Astrocyte (in vitro differentiated cells and primary cell): ENCODE measurements around the gene TMEM217. TPM values are rescaled to one million over a fixed set of nuclear protein-coding genes. Genes with fewer than 3 reads are reported as not detected.

ENCODE experiments used
- DNase-seq: peaks from one replicate; pipeline ENCODE4 v3.0.0-alpha.2; 2010; ENCODE audit warnings: low read depth
- FAIRE-seq: peaks from 2 replicates; lab custom pipeline; 2011; peaks lifted over from hg19 to GRCh38; lab: Jason Lieb, UNC
- H2AFZ ChIP-seq: 2 replicates; pipeline ENCODE4 v1.6.0; 2012; ENCODE audit warnings: low read depth, low read length, inconsistent platforms
- H3K27ac ChIP-seq: 2 replicates; pipeline ENCODE4 v1.5.1; 2011; ENCODE audit warnings: low read depth, low read length, inconsistent platforms
- H3K27me3 ChIP-seq: 2 replicates; pipeline ENCODE4 v1.6.0; 2011; ENCODE audit warnings: low read length, inconsistent platforms; ENCODE audit not compliant: insufficient read depth
- H3K36me3 ChIP-seq: 2 replicates; pipeline ENCODE4 v1.5.1; 2011; ENCODE audit warnings: low read length, inconsistent platforms; ENCODE audit not compliant: insufficient read depth
- H3K4me1 ChIP-seq: 2 replicates; pipeline ENCODE4 v1.5.1; 2011; ENCODE audit warnings: low read length, inconsistent platforms; ENCODE audit not compliant: insufficient read depth
- H3K4me2 ChIP-seq: 2 replicates; pipeline ENCODE4 v1.6.0; 2012; ENCODE audit warnings: low read length, inconsistent platforms
- H3K4me3 ChIP-seq: 2 replicates; pipeline ENCODE4 v1.5.1; 2011; ENCODE audit warnings: low read depth, mild to moderate bottlenecking, low read length, inconsistent platforms; ENCODE audit not compliant: insufficient read depth
- H3K79me2 ChIP-seq: 2 replicates; pipeline ENCODE4 v1.6.0; 2012; ENCODE audit warnings: mild to moderate bottlenecking, low read length, inconsistent platforms; ENCODE audit not compliant: insufficient read depth
- H3K9ac ChIP-seq: 2 replicates; pipeline ENCODE4 v1.6.0; 2012; ENCODE audit warnings: mild to moderate bottlenecking, low read length, inconsistent platforms
- H3K9me3 ChIP-seq: 2 replicates; pipeline ENCODE4 v1.5.1; 2012; ENCODE audit warnings: low read depth, mild to moderate bottlenecking, low read length, inconsistent platforms; ENCODE audit not compliant: insufficient read depth
- H4K20me1 ChIP-seq: 2 replicates; pipeline ENCODE4 v1.6.0; 2012; ENCODE audit warnings: low read length, inconsistent platforms; ENCODE audit not compliant: insufficient read depth
- H3K27ac Mint-ChIP-seq: one replicate; pipeline ENCODE4 v1.8.0; 2021; ENCODE audit warnings: mild to moderate bottlenecking, mixed read lengths; ENCODE audit not compliant: unreplicated experiment
- H3K27me3 Mint-ChIP-seq: one replicate; pipeline ENCODE4 v1.8.0; 2021; ENCODE audit warnings: low read depth, mixed read lengths; ENCODE audit not compliant: unreplicated experiment
- H3K36me3 Mint-ChIP-seq: one replicate; pipeline ENCODE4 v1.8.0; 2021; ENCODE audit warnings: low read depth, mixed read lengths; ENCODE audit not compliant: unreplicated experiment
- H3K4me1 Mint-ChIP-seq: one replicate; pipeline ENCODE4 v1.8.0; 2021; ENCODE audit warnings: low read depth, mixed read lengths; ENCODE audit not compliant: unreplicated experiment
- H3K4me3 Mint-ChIP-seq: one replicate; pipeline ENCODE4 v1.8.0; 2021; ENCODE audit warnings: mild to moderate bottlenecking, moderate library complexity, mixed read lengths; ENCODE audit not compliant: unreplicated experiment
- H3K9me3 Mint-ChIP-seq: one replicate; pipeline ENCODE4 v1.8.0; 2021; ENCODE audit warnings: mild to moderate bottlenecking, mixed read lengths; ENCODE audit not compliant: unreplicated experiment
- CTCF ChIP-seq: IDR thresholded peaks from 2 replicates; pipeline ENCODE4 v1.5.1; 2011; ENCODE audit warnings: low read depth, mild to moderate bottlenecking, inconsistent platforms, low read length, moderate library complexity; ENCODE audit not compliant: insufficient read depth
- EZH2 ChIP-seq: IDR thresholded peaks from 2 replicates; pipeline ENCODE4 v1.6.1; 2012; ENCODE audit warnings: mild to moderate bottlenecking, low read length, inconsistent platforms; ENCODE audit not compliant: insufficient read depth
- total RNA-seq: library from RNA; stranded (reverse); gene quantifications from 2 replicates; pipeline ENCODE4 v1.2.1, GENCODE V29; 2021

The TMEM217 gene
- total RNA-seq, 1 donor from 2014 or later: 7.3 TPM

GRCh38 chr6:37222125-37222967 is 35.6 kb downstream of the TMEM217 start:
- H3K27ac ChIP-seq: no peak overlapping the region
- peak overlapping the region; percentile 45 for H3K9ac ChIP-seq
- H2AFZ ChIP-seq: peak overlapping the region; percentile 92
- peak overlapping the region; percentile 66 for H3K4me3 ChIP-seq
- FAIRE-seq: no peak
- H3K9me3 ChIP-seq: no peaks in the 10 kb centered on the region
- H3K79me2 ChIP-seq: no peaks in the 10 kb centered on the region
- H4K20me1 ChIP-seq: no peaks in the 10 kb centered on the region
- H3K4me1 Mint-ChIP-seq: peaks cover 5% of the 10 kb centered on the region
- H3K36me3 ChIP-seq: no peaks in the 10 kb centered on the region
- DNase-seq: peak; percentile 84
- no peaks in the 10 kb centered on the region for H3K9me3 Mint-ChIP-seq
- H3K4me2 ChIP-seq: peak overlapping the region; percentile 91
- no peaks in the 10 kb centered on the region for H3K36me3 Mint-ChIP-seq
- H3K27ac Mint-ChIP-seq: peak overlapping the region; percentile 34
- peaks cover 6% of the 10 kb centered on the region for H3K4me1 ChIP-seq
- H3K27me3 Mint-ChIP-seq: no peaks in the 10 kb centered on the region
- no peak for TF ChIP-seq CTCF
- no peak for TF ChIP-seq EZH2
- H3K4me3 Mint-ChIP-seq: peak overlapping the region; percentile 82
- no peaks in the 10 kb centered on the region for H3K27me3 ChIP-seq

- DNase-seq (no peak), FAIRE-seq (no peak)
- H3K4me3 ChIP-seq: peak overlapping the region; percentile 66
- no peak overlapping the region for H3K27ac ChIP-seq
- no peaks in the 10 kb centered on the region for H4K20me1 ChIP-seq
- H3K4me2 ChIP-seq: peak overlapping the region; percentile 91
- H3K9me3 Mint-ChIP-seq: no peaks in the 10 kb centered on the region
- H2AFZ ChIP-seq: peak overlapping the region; percentile 92
- peaks cover 5% of the 10 kb centered on the region for H3K4me1 Mint-ChIP-seq
- no peaks in the 10 kb centered on the region for H3K36me3 ChIP-seq
- H3K27ac Mint-ChIP-seq: peak overlapping the region; percentile 34
- H3K4me3 Mint-ChIP-seq: peak overlapping the region; percentile 82
- peaks cover 6% of the 10 kb centered on the region for H3K4me1 ChIP-seq
- H3K9ac ChIP-seq: peak overlapping the region; percentile 45
- no peaks in the 10 kb centered on the region for H3K27me3 Mint-ChIP-seq
- H3K27me3 ChIP-seq: no peaks in the 10 kb centered on the region
- no peaks in the 10 kb centered on the region for H3K36me3 Mint-ChIP-seq
- H3K9me3 ChIP-seq: no peaks in the 10 kb centered on the region
- no peak for TF ChIP-seq CTCF
- no peak for TF ChIP-seq EZH2
- H3K79me2 ChIP-seq: no peaks in the 10 kb centered on the region
Measured at GRCh38 chr6:37221585-37222124, 36.3 kb downstream of the TMEM217 start.

GRCh38 chr6:37218511-37218910 is 39.4 kb downstream of the TMEM217 start:
- H3K27me3 Mint-ChIP-seq: no peaks in the 10 kb centered on the region
- H3K4me2 ChIP-seq: no peak overlapping the region
- H3K4me1 Mint-ChIP-seq: peaks cover 5% of the 10 kb centered on the region
- no peak for DNase-seq
- TF ChIP-seq EZH2 (no peak), CTCF (no peak)
- H3K36me3 Mint-ChIP-seq: no peaks in the 10 kb centered on the region
- H2AFZ ChIP-seq: no peak overlapping the region
- no peaks in the 10 kb centered on the region for H3K27me3 ChIP-seq
- H3K9me3 Mint-ChIP-seq: no peaks in the 10 kb centered on the region
- no peak overlapping the region for H3K27ac ChIP-seq
- no peak overlapping the region for H3K4me3 Mint-ChIP-seq
- no peaks in the 10 kb centered on the region for H4K20me1 ChIP-seq
- no peaks in the 10 kb centered on the region for H3K79me2 ChIP-seq
- FAIRE-seq: no peak
- H3K36me3 ChIP-seq: no peaks in the 10 kb centered on the region
- peaks cover 6% of the 10 kb centered on the region for H3K4me1 ChIP-seq
- no peaks in the 10 kb centered on the region for H3K9me3 ChIP-seq
- no peak overlapping the region for H3K27ac Mint-ChIP-seq
- no peak overlapping the region for H3K4me3 ChIP-seq
- H3K9ac ChIP-seq: no peak overlapping the region
